GM21381 (cell line): ENCODE results near the gene AQP12A.

Experiments
- ATAC-seq: cut with Tn5 transposase; IDR thresholded peaks from one replicate; pipeline ENCODE4 v1.9.1; 2021; ENCODE audit warnings: mild to moderate bottlenecking, moderate library complexity; ENCODE audit not compliant: unreplicated experiment

Gene AQP12A

DNA sequence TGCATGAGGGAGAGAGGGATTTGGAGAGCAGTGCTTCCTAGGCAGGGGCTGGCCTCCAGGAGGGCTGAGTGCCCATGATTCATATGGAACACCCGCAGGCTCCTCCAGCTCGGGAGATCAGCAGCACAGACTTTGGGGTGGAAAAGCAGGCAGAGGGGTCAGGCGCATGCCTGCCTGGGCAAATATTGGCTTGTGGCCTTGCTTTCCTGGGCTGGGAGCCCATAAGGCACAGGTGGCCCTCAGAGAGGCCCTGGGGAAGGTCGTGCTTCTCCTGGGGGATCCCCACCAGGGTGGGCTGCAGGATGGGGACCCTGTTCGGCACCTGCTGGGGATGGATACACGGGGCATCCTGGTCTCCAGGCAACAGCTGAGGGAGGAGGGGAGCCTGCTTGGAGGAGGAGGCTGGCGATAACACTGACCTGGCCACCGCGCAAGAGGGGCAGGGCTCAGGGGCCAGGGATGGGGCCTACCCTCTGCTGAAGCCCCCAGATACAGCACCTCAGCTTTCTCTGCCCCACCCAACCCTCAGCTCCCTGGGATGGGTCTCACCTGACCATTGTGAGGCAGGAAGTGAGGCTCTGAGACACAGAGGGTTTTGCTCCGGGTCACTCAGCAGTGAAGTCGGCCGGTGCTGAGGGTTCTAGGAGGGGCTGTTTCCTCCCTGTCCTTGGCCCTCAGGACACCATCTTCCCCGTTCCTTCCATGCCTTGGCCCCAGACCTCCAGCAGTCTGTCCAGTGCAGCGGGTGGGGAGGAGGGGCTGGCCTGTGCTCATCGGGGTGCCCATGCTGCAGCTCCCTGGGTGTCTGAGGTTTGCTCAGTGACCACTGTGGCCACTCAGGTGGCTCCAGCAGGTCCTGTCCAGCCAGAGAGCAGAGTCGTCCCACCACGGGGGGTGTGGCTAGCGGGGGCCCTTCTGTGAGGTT is 12.0 kb downstream of the AQP12A start:
- no peak for ATAC-seq

DNA sequence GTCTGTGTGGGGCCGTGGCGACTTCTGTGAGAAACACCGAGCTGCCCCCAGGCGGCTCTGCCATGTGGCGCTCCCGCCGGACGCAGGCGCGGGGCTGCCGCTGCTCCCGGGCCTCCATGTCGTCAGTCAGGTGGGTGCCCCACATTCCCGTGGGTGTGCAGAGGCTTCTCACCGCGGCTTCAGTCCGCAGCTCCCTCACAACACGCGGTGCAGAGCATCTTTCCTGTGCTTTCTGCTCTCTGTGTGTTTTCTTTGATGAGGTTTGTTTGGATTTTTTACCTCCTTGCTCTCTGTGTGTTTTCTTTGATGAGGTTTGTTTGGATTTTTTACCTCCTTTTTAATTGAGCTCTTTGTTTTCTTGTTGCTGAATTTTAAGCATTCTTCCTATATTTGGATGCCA is 13.0 kb downstream of the AQP12A start:
- no peak for ATAC-seq

DNA sequence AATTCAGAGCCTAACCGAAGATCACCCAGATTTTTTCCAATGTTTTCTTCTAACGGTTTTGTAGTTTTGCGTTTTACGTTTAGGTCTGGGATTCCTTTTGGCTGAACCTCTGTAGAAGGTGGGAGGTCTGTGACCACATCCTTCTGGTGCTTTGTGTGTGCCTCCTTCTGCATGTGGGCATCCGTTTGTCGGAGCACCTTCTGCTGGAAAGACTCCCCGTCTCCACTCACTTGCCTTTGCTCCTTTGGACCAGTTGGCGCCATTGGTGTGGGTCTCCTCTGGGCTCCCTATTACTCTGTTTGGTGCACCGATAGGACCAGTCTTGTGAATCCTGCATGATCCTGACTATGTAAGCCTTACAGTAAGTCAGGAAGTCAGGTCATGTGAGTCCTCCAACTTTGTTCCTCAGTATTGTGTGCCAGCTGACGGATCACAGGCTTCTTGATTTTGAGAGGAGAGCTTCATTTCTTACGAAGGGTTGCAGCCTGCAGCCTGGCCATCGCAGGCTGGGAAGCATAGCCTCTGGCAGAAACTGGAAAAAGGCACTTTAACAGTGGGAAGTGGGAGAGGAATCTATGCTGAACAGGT is 13.6 kb downstream of the AQP12A start:
- no peak for ATAC-seq

DNA sequence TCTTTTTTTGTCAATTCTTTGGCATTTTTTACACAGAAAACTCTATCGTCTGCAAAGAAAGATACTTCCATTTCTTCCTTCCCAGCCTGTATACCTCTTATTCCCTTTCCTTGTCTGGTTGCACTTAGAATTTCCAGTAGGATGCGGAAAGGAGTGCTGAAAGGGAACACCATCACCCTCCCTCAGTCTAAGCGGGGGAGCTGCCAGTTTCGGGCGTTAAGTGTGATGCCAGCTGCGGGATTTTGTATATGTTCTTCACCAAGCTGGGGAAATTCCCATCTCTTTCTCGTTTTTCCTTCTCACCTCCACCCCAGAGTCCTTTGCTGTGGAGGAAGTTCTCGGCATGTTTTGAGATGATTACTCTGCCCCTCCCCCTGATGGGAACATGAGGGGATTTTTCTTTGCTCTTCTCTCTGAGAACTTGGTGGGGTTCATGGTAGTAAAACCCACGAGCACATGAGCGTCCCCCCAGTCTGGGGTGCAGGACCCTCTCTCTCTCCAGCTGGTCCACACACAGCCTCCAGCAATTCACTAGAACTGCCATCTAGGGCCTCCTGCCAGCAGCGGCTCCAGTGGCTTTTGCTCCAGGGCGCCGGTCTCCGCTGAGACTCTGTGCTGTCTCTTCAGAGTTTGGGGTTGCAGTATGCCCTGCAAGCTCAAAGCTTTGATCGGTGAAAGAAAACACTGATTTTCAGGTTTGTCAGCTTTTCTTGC is 15.5 kb downstream of the AQP12A start:
- ATAC-seq: no peak

DNA sequence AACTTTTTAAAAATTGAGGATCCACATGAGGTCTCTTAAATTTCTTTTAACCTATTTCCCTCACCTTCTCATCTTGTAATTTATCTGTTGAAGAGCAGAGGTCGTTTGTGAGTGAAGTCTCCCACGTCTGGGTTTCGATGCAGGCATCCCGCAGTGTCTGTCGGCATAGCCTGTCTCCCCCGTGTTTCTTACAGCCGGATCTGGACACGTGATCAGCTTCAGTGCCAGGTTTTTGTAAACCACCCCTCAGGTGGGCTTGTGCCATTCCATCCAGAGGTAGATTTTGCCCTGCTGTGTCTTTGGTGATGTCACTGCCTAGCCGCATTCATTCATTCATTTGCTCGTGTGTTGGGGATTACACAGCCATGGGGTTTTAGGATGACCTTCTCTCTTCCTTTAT is 16.2 kb downstream of the AQP12A start:
- no peak for ATAC-seq

DNA sequence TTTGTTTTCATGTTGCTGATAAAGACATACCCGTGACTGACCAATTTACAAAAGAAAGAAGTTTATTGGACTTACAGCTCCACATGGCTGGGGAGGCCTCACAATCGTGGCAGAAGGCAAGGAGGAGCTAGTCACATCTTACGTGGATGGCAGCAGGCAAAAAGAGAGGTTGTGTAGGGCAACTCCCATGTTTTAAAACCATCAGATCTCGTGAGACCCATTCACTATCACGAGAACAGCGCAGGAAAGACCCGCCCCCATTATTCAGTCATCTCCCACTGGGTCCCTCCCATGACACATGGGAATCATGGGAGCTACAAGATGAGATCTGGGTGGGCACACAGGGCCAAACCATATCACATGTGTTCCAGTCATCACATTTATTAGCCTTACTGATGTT is 16.8 kb downstream of the AQP12A start:
- no peak for ATAC-seq

DNA sequence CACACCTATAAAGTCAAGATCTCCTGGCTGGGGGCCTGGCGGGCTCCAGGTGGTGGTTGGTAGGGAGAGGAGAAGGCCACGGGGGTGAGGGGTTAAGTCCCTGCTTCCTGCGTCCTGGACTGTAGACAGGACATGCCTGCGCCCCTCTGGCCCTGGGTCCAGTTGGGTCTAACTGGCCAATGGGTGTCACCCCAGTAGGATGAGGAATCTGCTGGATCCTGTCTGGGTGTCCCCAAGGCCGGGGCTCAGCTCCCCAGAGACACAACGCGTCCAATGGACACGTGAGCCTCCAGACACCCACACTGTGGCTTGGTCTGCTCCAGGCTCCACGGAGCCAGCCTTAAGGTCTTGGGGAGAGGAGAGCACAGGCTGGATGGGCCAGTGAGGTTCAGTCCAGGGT is 19.6 kb downstream of the AQP12A start:
- no peak for ATAC-seq

DNA sequence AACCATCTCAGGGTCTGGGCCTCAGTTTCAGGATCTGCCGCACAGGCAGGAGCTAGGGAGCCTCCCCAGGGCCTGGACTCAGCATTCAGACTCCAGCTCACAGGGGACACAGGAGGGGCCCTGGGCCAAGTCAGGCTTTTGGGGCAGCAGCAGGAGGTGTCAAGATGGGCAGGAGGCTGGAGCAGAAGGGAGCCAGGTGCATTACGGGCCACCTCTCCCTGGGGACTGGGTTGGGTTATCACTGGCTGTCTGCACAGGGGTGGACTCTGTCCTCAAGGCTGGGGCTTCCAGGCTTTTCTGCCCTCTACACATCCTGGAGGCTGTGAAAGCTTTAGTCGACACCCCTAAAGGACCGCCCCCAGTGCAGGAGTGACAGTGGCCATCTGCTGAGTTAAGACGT is 20.0 kb downstream of the AQP12A start:
- ATAC-seq: no peak

DNA sequence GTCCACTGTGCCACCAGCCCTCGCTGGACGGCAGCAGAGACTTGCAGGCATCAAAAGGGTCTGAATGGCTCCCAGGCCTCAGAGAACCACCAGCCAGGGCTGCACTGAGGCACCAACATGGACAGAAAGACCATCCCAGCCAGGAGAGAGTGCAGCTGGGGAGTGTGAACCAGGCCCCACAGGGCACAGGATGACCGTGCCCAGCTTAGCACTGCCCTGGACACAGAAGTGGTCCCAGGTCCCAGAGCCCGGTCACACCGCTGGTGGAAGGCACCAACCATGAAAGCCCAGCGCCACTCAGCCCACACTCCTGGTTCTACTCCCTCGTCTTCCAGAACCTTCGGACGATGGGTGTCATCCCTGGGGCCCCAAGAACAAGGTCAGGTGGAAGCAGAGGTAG is 20.5 kb downstream of the AQP12A start:
- no peak for ATAC-seq

DNA sequence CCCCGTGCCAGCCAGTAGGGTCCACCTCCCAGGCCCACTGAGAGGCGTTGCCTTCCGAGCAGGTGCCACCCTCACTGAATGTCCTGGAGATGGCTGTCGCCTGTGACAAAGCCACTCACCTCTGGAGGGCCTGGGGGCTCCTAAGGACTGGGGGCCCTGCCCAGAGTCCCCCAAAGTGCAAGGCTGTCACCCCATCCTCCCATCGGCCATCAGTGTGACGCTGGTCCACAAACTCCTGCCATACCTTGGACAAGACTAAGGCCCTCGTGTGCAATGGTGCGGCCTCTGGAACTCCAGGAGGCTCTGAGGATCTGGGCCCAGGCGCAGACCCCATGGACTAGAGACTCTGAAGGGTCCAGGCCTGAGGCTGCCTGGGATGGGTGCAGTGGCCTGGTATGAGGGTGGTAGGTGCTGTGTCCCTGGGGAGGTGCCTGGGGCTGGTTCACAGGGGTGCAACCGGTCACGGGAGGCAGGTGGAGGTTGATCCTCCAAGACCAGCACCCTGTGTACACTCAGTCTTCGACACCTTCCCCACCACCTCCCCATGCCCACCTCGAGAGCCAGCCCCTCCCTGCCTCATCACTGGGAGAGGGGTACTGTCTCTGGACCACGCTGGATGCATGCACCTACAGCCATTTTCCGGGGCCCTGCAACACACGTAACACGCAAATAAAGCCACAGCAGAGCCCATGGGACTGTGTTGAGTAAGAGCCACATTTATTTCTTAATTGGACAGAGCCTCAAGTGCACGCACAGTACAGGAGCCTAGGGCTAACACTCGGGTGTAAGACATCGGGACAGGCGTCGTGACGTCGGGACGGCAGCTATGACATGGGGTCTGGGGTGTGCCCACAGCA is 21.6 kb downstream of the AQP12A start:
- no peak for ATAC-seq

DNA sequence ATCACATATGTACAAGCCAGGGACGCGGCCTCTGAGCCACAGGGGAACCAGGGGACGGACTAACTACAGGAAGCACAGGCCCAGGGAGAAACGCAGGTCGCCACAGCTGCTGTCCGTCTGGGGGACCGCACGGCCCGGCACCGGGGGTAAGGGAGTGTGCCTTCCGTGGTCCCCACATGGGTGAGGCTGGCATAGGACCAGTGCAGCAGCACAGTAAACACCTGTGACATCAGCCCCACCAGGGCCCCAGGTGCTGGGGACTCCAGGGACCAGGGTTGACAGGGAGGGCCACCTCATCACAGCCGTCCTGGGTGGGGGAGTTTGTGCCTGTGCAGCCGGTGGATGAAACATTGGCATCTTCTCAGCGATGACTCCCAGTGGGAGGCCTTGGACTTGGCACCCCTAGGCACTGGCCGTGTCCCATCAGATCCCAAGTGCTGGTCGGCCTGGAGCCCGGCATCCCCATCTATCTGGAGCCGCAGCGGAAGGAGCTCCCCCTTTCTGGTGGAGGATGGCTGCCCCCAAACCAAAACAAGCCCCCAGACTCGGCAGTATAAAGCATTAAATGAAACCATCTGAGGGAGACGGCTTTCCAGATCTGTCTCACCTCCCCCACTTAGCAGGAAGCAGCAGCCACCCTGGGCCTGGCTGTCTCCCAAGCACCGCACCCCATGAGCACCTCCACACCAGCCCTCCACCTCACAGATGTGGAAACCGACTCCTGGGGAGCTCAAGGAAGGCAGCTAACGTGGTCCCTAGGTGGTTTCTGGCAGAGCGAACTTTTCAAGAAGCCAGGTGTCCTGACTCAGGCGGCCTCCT is 22.5 kb downstream of the AQP12A start:
- no peak for ATAC-seq

DNA sequence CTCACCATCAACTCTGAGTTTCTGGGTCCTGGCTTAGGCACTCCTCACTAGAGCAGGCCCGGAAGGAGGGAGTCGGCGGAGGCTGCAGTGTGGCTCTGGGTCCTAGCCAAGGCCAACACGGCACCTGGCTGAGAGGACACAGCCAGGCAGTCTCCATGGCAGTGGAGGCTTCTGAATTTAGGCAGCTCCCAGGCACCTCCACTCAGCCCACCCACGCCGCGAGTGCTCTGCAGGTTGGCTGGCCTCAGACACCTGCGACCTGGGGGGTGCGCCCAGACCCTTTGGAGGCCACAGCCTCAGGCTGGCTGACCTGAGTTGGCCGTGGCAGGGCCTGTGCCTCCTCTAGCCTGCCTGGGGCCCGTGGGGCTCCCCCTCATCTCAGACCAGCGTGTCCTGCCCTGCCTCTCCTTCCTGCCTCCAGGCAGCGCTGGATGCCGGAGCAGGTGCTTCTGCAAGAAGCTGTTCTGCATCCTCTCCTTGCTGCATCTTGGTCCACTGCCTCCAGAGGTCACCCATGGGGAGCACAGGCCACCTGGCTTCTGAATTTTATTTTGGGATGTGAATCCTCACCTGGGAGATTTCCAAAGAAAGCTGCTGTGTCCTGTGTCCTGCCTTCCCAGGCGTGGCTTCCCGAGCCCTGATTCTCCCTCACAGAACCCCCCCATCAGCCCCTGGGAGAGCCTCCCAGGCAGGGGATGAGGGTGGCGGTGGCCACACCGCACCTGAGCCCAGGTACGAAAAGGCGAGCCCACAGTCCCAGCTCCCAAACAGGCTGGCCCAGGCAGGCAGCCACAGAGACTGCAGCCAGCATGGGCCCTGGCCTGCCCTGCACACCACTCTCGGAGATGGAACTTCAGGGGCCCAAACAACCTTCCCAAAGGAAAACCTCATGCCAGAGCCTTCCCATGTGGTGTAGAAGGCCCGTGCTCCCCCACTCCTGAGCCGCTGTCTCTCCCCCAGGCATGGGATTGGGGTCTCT is 23.4 kb downstream of the AQP12A start:
- ATAC-seq: no peak

DNA sequence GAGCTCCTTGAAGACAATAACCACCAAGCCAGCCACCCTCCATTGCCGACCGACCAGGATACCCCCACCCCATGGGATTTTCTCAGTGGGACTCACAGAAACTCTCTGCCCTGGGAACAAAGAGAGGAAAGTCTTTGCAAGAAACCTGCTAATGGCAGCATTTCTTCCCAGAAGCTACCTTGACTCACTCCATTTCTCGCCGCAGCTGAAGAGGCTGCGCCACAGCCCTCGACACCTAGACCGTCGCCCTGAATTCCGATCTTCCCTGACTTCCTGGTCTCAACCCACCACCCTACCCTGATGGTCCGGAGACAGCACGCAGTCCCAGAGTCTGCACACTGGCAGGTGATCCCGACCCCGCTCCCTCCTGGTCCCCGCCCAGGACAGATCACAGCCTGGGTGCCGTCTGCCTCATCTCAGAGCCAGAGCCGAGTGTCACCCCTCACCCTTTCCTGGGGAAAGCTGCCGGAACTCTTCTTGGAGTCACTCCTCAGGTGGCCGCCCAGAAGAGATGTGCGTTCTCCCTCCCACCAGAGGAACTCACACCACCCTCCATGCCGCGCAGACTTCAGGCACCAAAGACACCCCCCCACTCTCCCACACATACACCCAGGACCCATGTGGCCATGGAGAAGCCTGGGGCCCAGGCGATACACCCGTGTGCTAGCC is 24.6 kb downstream of the AQP12A start:
- no peak for ATAC-seq

DNA sequence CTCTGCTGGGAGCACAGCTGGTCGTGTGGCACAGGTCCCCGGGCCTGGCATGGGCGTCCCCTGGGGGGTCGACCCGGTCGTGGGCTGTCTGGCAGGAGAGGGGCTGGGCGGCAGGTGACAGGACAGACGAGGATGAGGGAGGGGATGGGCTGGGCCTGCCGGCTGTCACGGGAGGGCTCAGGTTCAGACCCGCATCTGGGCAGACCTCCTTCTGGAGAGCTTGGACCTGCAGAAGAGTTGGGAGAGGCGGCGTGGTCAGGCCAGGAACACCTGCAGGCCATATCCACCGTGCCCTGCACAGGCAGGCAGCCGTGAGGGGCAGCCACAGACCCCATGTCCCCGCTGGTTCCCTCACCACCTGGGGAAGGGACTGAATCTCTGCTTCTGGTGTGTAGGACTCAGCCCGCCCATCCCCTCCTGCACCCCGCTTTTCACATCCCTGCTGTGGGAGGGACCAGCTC is 25.5 kb downstream of the AQP12A start:
- no peak for ATAC-seq

DNA sequence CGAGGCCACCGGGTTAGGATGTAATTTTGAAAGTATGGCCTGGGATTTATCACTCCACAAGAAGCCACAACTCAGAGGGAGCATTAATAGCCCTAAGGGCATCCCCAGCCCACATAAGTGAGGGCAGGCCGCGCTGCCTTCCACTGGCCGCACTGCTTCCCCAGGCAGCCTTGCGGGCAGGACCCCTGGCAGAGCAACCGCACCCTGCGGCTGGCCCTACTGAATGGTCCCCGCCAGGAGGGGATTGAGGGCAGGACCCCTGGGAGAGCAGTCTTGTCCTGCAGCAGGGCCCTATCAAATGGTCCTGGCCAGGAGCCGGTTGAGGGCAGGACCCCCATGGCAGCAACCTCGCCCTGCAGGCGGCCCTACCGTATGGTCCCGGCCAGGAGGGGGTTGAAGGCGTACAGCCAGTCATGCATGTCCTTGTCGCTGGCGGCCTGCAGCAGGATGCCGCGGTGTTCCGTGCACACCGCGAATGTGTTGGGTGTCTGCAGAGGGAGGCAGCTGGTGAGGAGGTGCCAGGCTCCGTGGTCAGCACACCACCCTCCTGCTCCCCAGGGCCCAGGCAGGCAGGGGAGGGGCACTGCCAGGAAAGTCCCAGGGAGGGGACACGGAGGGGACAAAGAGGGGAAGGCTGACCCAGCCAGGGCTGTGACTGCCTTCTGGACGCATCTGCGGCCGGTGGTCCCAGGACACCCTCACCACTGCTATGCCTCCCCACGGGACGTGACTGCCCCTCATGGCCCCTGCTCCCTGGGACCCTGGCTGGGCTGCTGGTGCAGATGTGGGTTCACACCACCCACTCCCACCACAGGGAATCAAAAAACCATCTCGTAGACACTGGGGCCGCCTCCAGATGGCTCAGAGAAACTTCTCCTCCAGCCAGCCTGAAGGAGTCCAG is 26.3 kb downstream of the AQP12A start:
- ATAC-seq: no peak

DNA sequence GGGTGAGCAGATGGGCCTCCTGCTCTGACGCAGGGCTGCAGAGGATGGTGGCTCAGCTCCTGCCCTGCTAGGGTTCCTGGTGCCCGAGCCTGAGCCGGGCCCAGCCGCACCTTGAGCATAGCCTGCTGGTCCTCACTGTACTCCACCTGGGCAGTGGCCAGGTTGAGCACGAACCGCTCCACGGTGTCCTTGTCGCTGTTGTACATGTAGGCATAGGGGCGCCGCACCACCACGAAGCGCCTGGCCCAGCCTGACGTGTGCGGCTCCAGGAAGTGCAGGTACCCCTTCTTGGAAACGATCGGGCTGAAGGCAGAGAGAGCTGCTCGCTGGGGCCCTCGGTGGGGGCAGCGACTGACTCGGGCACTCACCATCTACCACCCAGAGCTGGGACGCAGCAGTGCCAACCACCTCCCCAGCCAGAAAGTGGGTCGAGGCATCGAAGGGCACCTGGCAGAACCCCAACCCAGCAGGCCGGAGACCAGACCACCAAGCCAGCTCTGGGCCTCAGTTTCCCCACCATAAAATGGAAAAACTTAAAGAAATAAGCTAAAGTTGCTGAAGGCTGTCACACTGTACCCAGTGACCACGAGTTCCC is 27.3 kb downstream of the AQP12A start:
- no peak for ATAC-seq
